Suprapubic skin (tissue), 3 donors: ENCODE measurements around the gene HOXD9.

Experiments used
- POLR2AphosphoS5 ChIP-seq, 3 donors: sonication (generic); formaldehyde crosslinking; IDR thresholded peaks; one replicate each; pipeline ENCODE4 v1.6.1; 2017; ENCODE audit warnings: antibody characterized with exemption in 3 of 3
- TF ChIP-seq, protein P1 (sequence below), 2 donors: fragments of 200-600 bp in 1 of 2; fragments of 450-650 bp in 1 of 2; sonication (generic) in 1 of 2; IDR thresholded peaks; one replicate each; pipeline ENCODE4 v1.5.1; 2016 to 2019; ENCODE audit warnings: antibody characterized with exemption in 2 of 2, mild to moderate bottlenecking in 1 of 2, moderate library complexity in 1 of 2

DNA sequence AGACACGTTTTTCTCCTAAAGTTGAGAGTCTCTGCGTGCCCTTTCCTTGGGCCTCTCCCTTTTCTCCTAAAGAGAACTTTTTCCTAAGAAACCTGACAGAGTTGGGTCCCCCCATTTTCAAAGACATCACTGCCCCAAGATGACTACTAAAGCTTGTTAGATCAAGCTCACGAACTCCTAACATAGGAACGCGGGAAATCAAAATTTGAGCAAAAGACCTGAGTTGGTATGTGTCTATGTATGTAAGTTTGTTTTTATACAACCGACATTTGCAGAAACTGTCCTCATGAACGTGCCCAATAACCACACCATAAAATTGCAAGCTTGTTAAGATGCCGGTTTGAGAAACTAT lies 28.6 kb upstream of the HOXD9 start:
- TF ChIP-seq, protein P1, sequence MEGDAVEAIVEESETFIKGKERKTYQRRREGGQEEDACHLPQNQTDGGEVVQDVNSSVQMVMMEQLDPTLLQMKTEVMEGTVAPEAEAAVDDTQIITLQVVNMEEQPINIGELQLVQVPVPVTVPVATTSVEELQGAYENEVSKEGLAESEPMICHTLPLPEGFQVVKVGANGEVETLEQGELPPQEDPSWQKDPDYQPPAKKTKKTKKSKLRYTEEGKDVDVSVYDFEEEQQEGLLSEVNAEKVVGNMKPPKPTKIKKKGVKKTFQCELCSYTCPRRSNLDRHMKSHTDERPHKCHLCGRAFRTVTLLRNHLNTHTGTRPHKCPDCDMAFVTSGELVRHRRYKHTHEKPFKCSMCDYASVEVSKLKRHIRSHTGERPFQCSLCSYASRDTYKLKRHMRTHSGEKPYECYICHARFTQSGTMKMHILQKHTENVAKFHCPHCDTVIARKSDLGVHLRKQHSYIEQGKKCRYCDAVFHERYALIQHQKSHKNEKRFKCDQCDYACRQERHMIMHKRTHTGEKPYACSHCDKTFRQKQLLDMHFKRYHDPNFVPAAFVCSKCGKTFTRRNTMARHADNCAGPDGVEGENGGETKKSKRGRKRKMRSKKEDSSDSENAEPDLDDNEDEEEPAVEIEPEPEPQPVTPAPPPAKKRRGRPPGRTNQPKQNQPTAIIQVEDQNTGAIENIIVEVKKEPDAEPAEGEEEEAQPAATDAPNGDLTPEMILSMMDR (IDR thresholded peaks at IDR 0.05) = no peak
- TF ChIP-seq POLR2AphosphoS5 (IDR thresholded peaks at IDR 0.05) = no peak
